H9 (cell line): ENCODE data around the gene ALX3. TPM values are rescaled to one million over a fixed set of nuclear protein-coding genes. Genes with fewer than 3 reads are reported as not detected.

ENCODE experiments used
- DNase-seq: peaks from one replicate; pipeline ENCODE4 v3.0.0-alpha.2; 2017
- H2AFZ ChIP-seq: one replicate; pipeline ENCODE4 v1.6.1; 2013; ENCODE audit warnings: mild to moderate bottlenecking, low read length, control low read depth, moderate library complexity
- H2AK5ac ChIP-seq: 2 replicates; pipeline ENCODE4 v1.6.1; 2013; ENCODE audit warnings: low read length, control low read depth, mixed read lengths; ENCODE audit not compliant: insufficient read length
- H2BK120ac ChIP-seq: one replicate; pipeline ENCODE4 v1.6.1; 2013; ENCODE audit warnings: low read depth, mild to moderate bottlenecking, low read length, control low read depth, inconsistent platforms; ENCODE audit not compliant: poor library complexity, severe bottlenecking
- H2BK12ac ChIP-seq: 2 replicates; pipeline ENCODE4 v1.6.1; 2013; ENCODE audit warnings: low read length, control low read depth, mixed read lengths, low read depth; ENCODE audit not compliant: insufficient read length
- H2BK15ac ChIP-seq: 2 replicates; pipeline ENCODE4 v1.6.1; 2013; ENCODE audit warnings: low read depth, low read length, control low read depth
- H2BK20ac ChIP-seq: one replicate; pipeline ENCODE4 v1.6.1; 2013; ENCODE audit warnings: low read depth, mild to moderate bottlenecking, low read length, control low read depth, inconsistent platforms; ENCODE audit not compliant: poor library complexity, severe bottlenecking
- H2BK5ac ChIP-seq: 2 replicates; pipeline ENCODE4 v1.6.1; 2013; ENCODE audit warnings: low read length, control low read depth, mixed read lengths; ENCODE audit not compliant: insufficient read length
- H3K14ac ChIP-seq: 2 replicates; pipeline ENCODE4 v1.6.1; 2013; ENCODE audit warnings: low read length, control low read depth; ENCODE audit not compliant: insufficient read depth
- H3K18ac ChIP-seq: 2 replicates; pipeline ENCODE4 v1.6.1; 2013; ENCODE audit warnings: low read depth, mild to moderate bottlenecking, mixed read lengths, low read length, control low read depth; ENCODE audit not compliant: insufficient read length
- H3K23ac ChIP-seq: 2 replicates; pipeline ENCODE4 v1.6.1; 2013; ENCODE audit warnings: low read length, control low read depth, mixed read lengths, low read depth; ENCODE audit not compliant: insufficient read length
- H3K23me2 ChIP-seq: 2 replicates; pipeline ENCODE4 v1.6.1; 2013; ENCODE audit warnings: low read depth, mild to moderate bottlenecking, mixed read lengths, low read length, control low read depth; ENCODE audit not compliant: insufficient read length, poor library complexity, severe bottlenecking
- H3K27ac ChIP-seq: 2 replicates; pipeline ENCODE4 v1.5.1; 2013; ENCODE audit warnings: low read length, control low read depth, mixed read lengths, low read depth; ENCODE audit not compliant: insufficient read length
- H3K27me3 ChIP-seq: 2 replicates; pipeline ENCODE4 v1.6.1; 2013; ENCODE audit warnings: low read length, control low read depth, inconsistent platforms; ENCODE audit not compliant: insufficient read depth
- H3K4ac ChIP-seq: 2 replicates; pipeline ENCODE4 v1.6.1; 2013; ENCODE audit warnings: low read depth, mild to moderate bottlenecking, control low read depth, inconsistent platforms, low read length, moderate library complexity
- H3K4me1 ChIP-seq: 2 replicates; pipeline ENCODE4 v1.6.1; 2013; ENCODE audit warnings: low read length, control low read depth, inconsistent platforms; ENCODE audit not compliant: insufficient read depth
- H3K4me2 ChIP-seq: 2 replicates; pipeline ENCODE4 v1.6.1; 2013; ENCODE audit warnings: low read length, control low read depth, mixed read lengths; ENCODE audit not compliant: insufficient read length, insufficient read depth
- H3K56ac ChIP-seq: 2 replicates; pipeline ENCODE4 v1.6.1; 2013; ENCODE audit warnings: low read depth, mild to moderate bottlenecking, mixed read lengths, low read length, control low read depth; ENCODE audit not compliant: insufficient read length
- H3K79me1 ChIP-seq: 2 replicates; pipeline ENCODE4 v1.6.1; 2013; ENCODE audit warnings: low read depth, mild to moderate bottlenecking, moderate library complexity, low read length, control low read depth, inconsistent platforms; ENCODE audit not compliant: insufficient read depth, poor library complexity, severe bottlenecking
- H3K79me2 ChIP-seq: 2 replicates; pipeline ENCODE4 v1.6.1; 2013; ENCODE audit warnings: low read length, control low read depth, inconsistent platforms; ENCODE audit not compliant: insufficient read depth
- H3K9ac ChIP-seq: 2 replicates; pipeline ENCODE4 v1.6.1; 2013; ENCODE audit warnings: low read length, control low read depth, mixed read lengths; ENCODE audit not compliant: insufficient read length; ENCODE audit errors: extremely low read depth
- H3K9me3 ChIP-seq: one replicate; pipeline ENCODE4 v1.6.1; 2013; ENCODE audit warnings: low read depth, low read length, inconsistent platforms; ENCODE audit not compliant: control insufficient read depth
- H3T11ph ChIP-seq: one replicate; pipeline ENCODE4 v1.6.1; 2013; ENCODE audit warnings: mild to moderate bottlenecking, low read length, control low read depth, inconsistent platforms
- H4K20me1 ChIP-seq: one replicate; pipeline ENCODE4 v1.6.1; 2013; ENCODE audit not compliant: control insufficient read depth, insufficient read length, insufficient read depth
- H4K5ac ChIP-seq: 2 replicates; pipeline ENCODE4 v1.6.1; 2013; ENCODE audit warnings: low read depth, mild to moderate bottlenecking, mixed read lengths, low read length, control low read depth; ENCODE audit not compliant: insufficient read length
- H4K8ac ChIP-seq: replicated peaks from 2 replicates; pipeline ENCODE4 v1.6.1; 2013; ENCODE audit warnings: low read length, control low read depth, mixed read lengths, low read depth; ENCODE audit not compliant: insufficient read length
- H4K91ac ChIP-seq: 2 replicates; pipeline ENCODE4 v1.6.1; 2013; ENCODE audit warnings: low read depth, mild to moderate bottlenecking, moderate library complexity, mixed read lengths, low read length, control low read depth; ENCODE audit not compliant: insufficient read length
- H3K27ac Mint-ChIP-seq, 3 experiments: 2 replicates in 2 of 3; 3 replicates in 1 of 3; pipeline ENCODE4 v1.8.0; 2020 to 2021; ENCODE audit warnings: mixed read lengths in 3 of 3, mild to moderate bottlenecking in 1 of 3, moderate library complexity in 1 of 3
- H3K27me3 Mint-ChIP-seq: 2 replicates; pipeline ENCODE4 v1.8.0; 2021; ENCODE audit warnings: low read depth, mild to moderate bottlenecking, moderate library complexity, mixed read lengths
- H3K36me3 Mint-ChIP-seq, 3 experiments: 2 replicates in 2 of 3; 3 replicates in 1 of 3; pipeline ENCODE4 v1.8.0; 2020 to 2021; ENCODE audit warnings: low read depth in 3 of 3, mixed read lengths in 3 of 3; ENCODE audit not compliant: insufficient read depth in 1 of 3
- H3K4me1 Mint-ChIP-seq, 2 experiments: 2 replicates each; pipeline ENCODE4 v1.8.0; 2020; ENCODE audit warnings: mixed read lengths in 2 of 2
- H3K4me3 Mint-ChIP-seq, 2 experiments: 2 replicates in 1 of 2; 3 replicates in 1 of 2; pipeline ENCODE4 v1.8.0; 2020 to 2021; ENCODE audit warnings: mild to moderate bottlenecking in 2 of 2, mixed read lengths in 2 of 2, moderate library complexity in 1 of 2
- H3K9me3 Mint-ChIP-seq, 2 experiments: 2 replicates in 1 of 2; 3 replicates in 1 of 2; pipeline ENCODE4 v1.8.0; 2020; ENCODE audit warnings: mild to moderate bottlenecking in 2 of 2, mixed read lengths in 2 of 2, moderate library complexity in 1 of 2
- CTCF ChIP-seq: fragments of 200-600 bp; sonication (generic); conservative IDR thresholded peaks from 3 replicates; pipeline ENCODE4 v1.8.0; 2021; ENCODE audit warnings: antibody characterized with exemption, mild to moderate bottlenecking
- WGBS: extraction: QIAGEN DNeasy Blood & Tissue Kit; methylation state at CpG from one replicate; pipeline ENCODE4 v1.1.7; 2013; ENCODE audit warnings: missing lambda C conversion rate, low lambda C conversion rate, mixed read lengths; ENCODE audit not compliant: insufficient read length; ENCODE audit errors: extremely low coverage; 5-methylcytosine and 5-hydroxymethylcytosine counted together
- total RNA-seq: library from RNA; stranded (reverse); gene quantifications from 2 replicates; pipeline ENCODE4 v1.2.1, GENCODE V29; 2021

The ALX3 gene
- total RNA-seq, 1 experiment from 2014 or later = not detected

GRCh38 chr1:110091381-110091780 is 20.9 kb upstream of the ALX3 start:
- Histone ChIP-seq H2BK12ac (no peak overlapping the region), H3K79me1 (no peaks in the 10 kb centered on the region), H4K5ac (no peak overlapping the region), H2AK5ac (no peak overlapping the region), H2BK120ac (no peak overlapping the region), H3K4me1 (no peaks in the 10 kb centered on the region), H2BK20ac (no peak overlapping the region), H4K20me1 (no peaks in the 10 kb centered on the region), H3K18ac (no peak overlapping the region), H3K56ac (no peak overlapping the region), H2AFZ (no peak overlapping the region), H3K27me3 (peaks cover 7% of the 10 kb centered on the region; the same call in 1 of the 2 replicates), H3T11ph (no peak overlapping the region), H3K79me2 (no peaks in the 10 kb centered on the region), H4K8ac (no peak overlapping the region), H3K14ac (no peak overlapping the region), H3K23ac (no peak overlapping the region), H4K91ac (no peak overlapping the region), H3K4ac (no peak overlapping the region), H3K9me3 (no peaks in the 10 kb centered on the region), H3K27ac (no peak overlapping the region), H3K4me2 (no peak overlapping the region), H2BK5ac (no peak overlapping the region), H3K9ac (no peak overlapping the region), H3K23me2 (no peaks in the 10 kb centered on the region), H2BK15ac (no peak overlapping the region)
- no CpG with 5 or more reads among the region's 2 CpGs for WGBS
- no peak for DNase-seq
- H3K27ac Mint-ChIP-seq = no peak overlapping the region
- H3K36me3 Mint-ChIP-seq = no peaks in the 10 kb centered on the region; a peak in 1 of 7 replicates
- H3K4me1 Mint-ChIP-seq = peaks cover 10 to 11% of the 10 kb centered on the region in 2 experiments
- peaks cover 49% of the 10 kb centered on the region for H3K27me3 Mint-ChIP-seq
- TF ChIP-seq CTCF = no peak
- peaks cover 0 to 2% of the 10 kb centered on the region in 2 experiments; a peak in 2 of 5 replicates for H3K9me3 Mint-ChIP-seq
- no peak overlapping the region for H3K4me3 Mint-ChIP-seq
